Nephron (organoid): ENCODE data around the gene CRYL1.
A peak's percentile ranks its signal among the peaks of the same experiment; 100 is the strongest.

Experiments
- H3K27ac Mint-ChIP-seq, 3 experiments: 2 replicates each; pipeline ENCODE4 v1.8.0; 2020; ENCODE audit warnings: mixed read lengths in 3 of 3, mild to moderate bottlenecking in 2 of 3, moderate library complexity in 1 of 3
- H3K27me3 Mint-ChIP-seq: 2 replicates; pipeline ENCODE4 v1.8.0; 2021; ENCODE audit warnings: low read depth, mild to moderate bottlenecking, moderate library complexity, mixed read lengths
- H3K36me3 Mint-ChIP-seq: 2 replicates; pipeline ENCODE4 v1.8.0; 2020; ENCODE audit warnings: low read depth, mixed read lengths
- H3K4me1 Mint-ChIP-seq: 2 replicates; pipeline ENCODE4 v1.8.0; 2020; ENCODE audit warnings: mixed read lengths
- H3K4me3 Mint-ChIP-seq, 3 experiments: 2 replicates each; pipeline ENCODE4 v1.8.0; 2020; ENCODE audit warnings: mild to moderate bottlenecking in 3 of 3, mixed read lengths in 3 of 3, moderate library complexity in 2 of 3
- H3K9me3 Mint-ChIP-seq: 2 replicates; pipeline ENCODE4 v1.8.0; 2020; ENCODE audit warnings: mixed read lengths
- TF ChIP-seq, protein P1 (sequence below), 3 experiments: fragments of 200-600 bp; sonication (generic); IDR thresholded peaks; one replicate each; pipeline ENCODE4 v1.5.0; 2021; ENCODE audit warnings: antibody characterized with exemption in 3 of 3; ENCODE audit not compliant: unreplicated experiment in 3 of 3

The CRYL1 gene

DNA sequence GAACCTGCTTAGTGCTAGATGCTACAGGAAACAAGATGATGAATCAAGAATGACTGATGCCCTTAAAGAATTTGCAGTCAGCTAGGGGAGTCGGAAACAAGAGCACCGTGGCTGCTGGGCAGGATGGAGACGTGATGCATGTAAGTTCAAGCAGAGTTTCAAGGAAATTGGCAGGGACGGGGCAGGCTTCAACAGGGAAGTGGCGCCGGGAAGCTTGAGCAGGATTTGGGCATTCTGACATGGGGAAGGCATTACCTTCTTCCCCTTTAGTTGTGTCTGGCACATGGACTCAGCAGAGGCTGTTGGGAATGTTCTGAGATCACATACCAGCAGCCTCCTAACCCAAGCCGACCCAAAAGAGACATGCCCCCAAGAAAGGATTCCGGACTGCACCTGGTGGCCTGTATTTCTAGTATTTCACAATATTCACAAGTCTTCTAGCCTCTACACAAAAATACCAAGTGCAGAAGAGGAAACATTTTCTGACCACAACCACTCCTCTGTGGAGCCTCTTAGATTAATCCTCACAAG lies 138.2 kb downstream of the CRYL1 start:
- no peaks in the 10 kb centered on the region for H3K36me3 Mint-ChIP-seq
- H3K27me3 Mint-ChIP-seq, result no peaks in the 10 kb centered on the region
- peaks cover 9% of the 10 kb centered on the region for H3K4me1 Mint-ChIP-seq
- H3K9me3 Mint-ChIP-seq, result no peaks in the 10 kb centered on the region
- no peak overlapping the region for H3K4me3 Mint-ChIP-seq
- peak overlapping the region in 2 of 3 experiments; percentile 5 to 84 for H3K27ac Mint-ChIP-seq
- TF ChIP-seq, protein P1, sequence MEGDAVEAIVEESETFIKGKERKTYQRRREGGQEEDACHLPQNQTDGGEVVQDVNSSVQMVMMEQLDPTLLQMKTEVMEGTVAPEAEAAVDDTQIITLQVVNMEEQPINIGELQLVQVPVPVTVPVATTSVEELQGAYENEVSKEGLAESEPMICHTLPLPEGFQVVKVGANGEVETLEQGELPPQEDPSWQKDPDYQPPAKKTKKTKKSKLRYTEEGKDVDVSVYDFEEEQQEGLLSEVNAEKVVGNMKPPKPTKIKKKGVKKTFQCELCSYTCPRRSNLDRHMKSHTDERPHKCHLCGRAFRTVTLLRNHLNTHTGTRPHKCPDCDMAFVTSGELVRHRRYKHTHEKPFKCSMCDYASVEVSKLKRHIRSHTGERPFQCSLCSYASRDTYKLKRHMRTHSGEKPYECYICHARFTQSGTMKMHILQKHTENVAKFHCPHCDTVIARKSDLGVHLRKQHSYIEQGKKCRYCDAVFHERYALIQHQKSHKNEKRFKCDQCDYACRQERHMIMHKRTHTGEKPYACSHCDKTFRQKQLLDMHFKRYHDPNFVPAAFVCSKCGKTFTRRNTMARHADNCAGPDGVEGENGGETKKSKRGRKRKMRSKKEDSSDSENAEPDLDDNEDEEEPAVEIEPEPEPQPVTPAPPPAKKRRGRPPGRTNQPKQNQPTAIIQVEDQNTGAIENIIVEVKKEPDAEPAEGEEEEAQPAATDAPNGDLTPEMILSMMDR (IDR thresholded peaks at IDR 0.05; ENCODE audit: unreplicated experiment in 3 of 3), result no peak

DNA sequence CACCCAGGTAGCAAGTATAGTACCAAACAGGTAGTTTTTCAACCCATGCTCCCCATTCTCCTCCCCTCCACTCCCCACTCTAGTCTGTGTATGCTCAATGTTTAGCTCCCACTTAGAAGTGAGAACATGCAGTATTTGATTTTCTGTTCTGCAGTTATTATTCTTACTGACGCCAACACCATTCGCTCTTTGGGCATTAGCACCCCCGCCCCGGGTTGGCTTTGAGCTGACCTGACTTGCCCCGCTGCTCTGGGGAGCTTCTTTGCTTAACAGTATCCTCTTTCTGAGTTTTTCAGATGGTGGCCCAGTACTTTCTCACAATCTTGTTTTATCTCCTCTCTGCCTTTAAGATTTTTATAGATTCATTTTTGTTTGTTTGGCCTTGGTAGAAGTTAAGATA lies 138.7 kb downstream of the CRYL1 start:
- peaks cover 9% of the 10 kb centered on the region for H3K4me1 Mint-ChIP-seq
- H3K27ac Mint-ChIP-seq, result peak overlapping the region in 2 of 3 experiments; percentile 5 to 14
- TF ChIP-seq, protein P1 (IDR thresholded peaks at IDR 0.05; ENCODE audit: unreplicated experiment in 3 of 3), result no peak
- H3K36me3 Mint-ChIP-seq, result no peaks in the 10 kb centered on the region
- no peaks in the 10 kb centered on the region for H3K27me3 Mint-ChIP-seq
- H3K9me3 Mint-ChIP-seq, result no peaks in the 10 kb centered on the region
- H3K4me3 Mint-ChIP-seq, result no peak overlapping the region

DNA sequence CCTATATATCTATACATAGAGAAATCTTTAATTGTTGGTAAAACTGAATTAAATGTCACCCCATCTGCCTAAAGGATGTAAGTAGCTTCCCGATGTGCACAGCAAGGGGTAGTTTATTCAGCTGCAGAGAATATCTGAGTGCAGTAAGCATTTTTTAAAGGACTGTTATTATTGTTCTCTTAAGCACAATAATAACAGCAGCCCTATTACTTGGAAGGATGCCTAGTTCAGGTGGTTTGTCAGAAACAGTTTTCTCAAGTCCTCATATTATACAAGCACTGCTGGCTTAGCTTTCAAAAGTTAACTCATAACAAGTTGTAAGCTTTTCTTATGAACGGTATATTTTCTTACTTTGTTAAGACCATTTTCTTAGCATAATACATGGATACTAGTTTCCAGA lies 142.6 kb downstream of the CRYL1 start:
- no peaks in the 10 kb centered on the region for H3K9me3 Mint-ChIP-seq
- no peaks in the 10 kb centered on the region for H3K4me1 Mint-ChIP-seq
- peaks cover 15% of the 10 kb centered on the region for H3K27me3 Mint-ChIP-seq
- H3K4me3 Mint-ChIP-seq, result no peak overlapping the region
- TF ChIP-seq, protein P1 (IDR thresholded peaks at IDR 0.05; ENCODE audit: unreplicated experiment in 3 of 3), result no peak
- no peaks in the 10 kb centered on the region for H3K36me3 Mint-ChIP-seq
- H3K27ac Mint-ChIP-seq, result peak overlapping the region in 1 of 3 experiments; percentile 29

DNA sequence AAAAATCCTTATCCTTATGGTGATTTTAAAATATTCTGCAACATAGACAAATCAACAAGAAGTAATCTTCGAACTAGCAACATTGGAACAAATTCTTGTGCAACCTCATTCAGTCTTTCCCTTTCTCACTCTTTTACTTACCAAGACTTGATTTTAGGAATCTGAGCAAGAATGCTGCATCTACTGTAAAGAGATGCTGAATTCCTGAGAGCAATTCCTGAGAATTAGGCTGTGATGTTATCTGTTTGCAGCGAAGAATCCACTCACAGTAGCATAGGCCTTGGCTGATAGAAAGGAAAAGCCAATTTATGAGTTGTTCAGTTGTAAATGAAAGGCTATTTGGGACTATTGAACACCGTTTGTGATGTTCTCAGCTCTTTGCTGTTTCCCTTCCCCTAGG lies 144.3 kb downstream of the CRYL1 start:
- Mint-ChIP-seq H3K4me3 (no peak overlapping the region), H3K4me1 (no peaks in the 10 kb centered on the region), H3K36me3 (no peaks in the 10 kb centered on the region), H3K27ac (no peak overlapping the region), H3K27me3 (peaks cover 18% of the 10 kb centered on the region), H3K9me3 (no peaks in the 10 kb centered on the region)
- TF ChIP-seq, protein P1 (IDR thresholded peaks at IDR 0.05; ENCODE audit: unreplicated experiment in 3 of 3), result no peak

DNA sequence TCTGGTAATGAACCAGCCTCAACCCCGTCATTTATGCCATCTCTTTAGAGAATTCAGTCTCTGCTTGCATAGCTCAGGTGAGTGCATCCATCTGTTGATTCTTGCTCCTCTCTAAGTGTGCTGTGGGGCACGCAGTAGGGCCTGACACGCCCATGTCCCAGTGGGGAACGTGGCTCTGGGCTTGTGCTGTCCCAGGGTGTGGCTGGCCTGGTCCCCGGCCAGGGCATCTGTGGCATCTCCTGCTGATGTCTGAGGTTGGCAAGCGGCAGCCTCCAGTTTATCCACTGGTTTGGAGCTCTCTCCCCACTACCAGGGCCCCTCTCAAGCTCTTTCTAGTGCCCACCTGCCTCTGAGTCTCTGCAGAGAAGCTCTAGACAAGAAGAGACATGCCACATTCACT lies 146.9 kb downstream of the CRYL1 start:
- TF ChIP-seq, protein P1 (IDR thresholded peaks at IDR 0.05; ENCODE audit: unreplicated experiment in 3 of 3), result no peak
- H3K4me1 Mint-ChIP-seq, result no peaks in the 10 kb centered on the region
- H3K9me3 Mint-ChIP-seq, result no peaks in the 10 kb centered on the region
- H3K27ac Mint-ChIP-seq, result no peak overlapping the region
- H3K36me3 Mint-ChIP-seq, result no peaks in the 10 kb centered on the region
- no peak overlapping the region for H3K4me3 Mint-ChIP-seq
- peaks cover 18% of the 10 kb centered on the region for H3K27me3 Mint-ChIP-seq

DNA sequence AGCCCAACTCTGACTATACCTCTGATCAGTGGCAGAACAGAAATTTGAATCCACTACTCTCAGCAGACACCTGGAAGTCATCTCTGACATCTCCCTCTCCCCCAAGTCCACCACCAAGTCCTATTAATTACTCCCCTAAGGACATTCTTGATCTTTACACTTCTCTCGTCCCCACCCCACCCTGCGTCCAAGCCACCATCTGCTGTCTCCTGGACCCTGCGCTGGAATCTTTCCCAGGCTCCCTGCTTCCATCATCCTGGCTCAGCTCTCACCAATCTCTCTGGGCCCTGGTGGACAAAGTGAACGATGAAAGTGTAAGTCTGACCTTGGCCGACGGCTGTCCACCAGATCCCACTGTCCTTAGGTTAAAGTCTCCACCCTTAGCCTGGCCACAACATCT lies 147.9 kb downstream of the CRYL1 start:
- no peaks in the 10 kb centered on the region for H3K9me3 Mint-ChIP-seq
- H3K36me3 Mint-ChIP-seq, result no peaks in the 10 kb centered on the region
- H3K27me3 Mint-ChIP-seq, result peaks cover 26% of the 10 kb centered on the region
- H3K4me1 Mint-ChIP-seq, result no peaks in the 10 kb centered on the region
- H3K27ac Mint-ChIP-seq, result no peak overlapping the region
- no peak overlapping the region for H3K4me3 Mint-ChIP-seq
- TF ChIP-seq, protein P1 (IDR thresholded peaks at IDR 0.05; ENCODE audit: unreplicated experiment in 3 of 3), result no peak
